ENCODE measurements around the gene RFC1.
"Not testable (repeated sequence)": the region's sequence is repeated elsewhere in the genome, so short reads cannot be mapped to it uniquely, and the experiment has no call there.

The RFC1 gene

GRCh38 chr4:39365830-39366771, at the start of gene RFC1:
Gene RFC1 (minus strand): TSS chr4:39366362. CDS start chr4:39366241, 121 bp downstream.
- Histone ChIP-seq H3K9ac (peak within 1 kb of the TSS; percentile 82), H3K4me1 (ENCODE audit: low read depth, poor library complexity, severe bottlenecking) (peaks cover 19% of the 10 kb centered on the region), H3K4me3 (IDR thresholded peaks at IDR 0.05; ENCODE audit: insufficient read depth, low read depth, low read length) (peak within 1 kb of the TSS; percentile 63), H3K4me2 (peak within 1 kb of the TSS; percentile 92), H3K27ac (peak within 1 kb of the TSS; percentile 68), H2AFZ (ENCODE audit: low read depth) (peak within 1 kb of the TSS; percentile 92), H4K20me1 (ENCODE audit: insufficient read depth) (no peaks in the 10 kb centered on the region; the same call in 1 of the 2 replicates), H3K36me3 (ENCODE audit: insufficient read depth) (no peaks in the 10 kb centered on the region), H3K79me2 (ENCODE audit: insufficient read depth, low read depth) (peaks cover 50% of the 10 kb centered on the region), H3K27me3 (ENCODE audit: insufficient read depth, low read depth) (no peaks in the 10 kb centered on the region)
- TF ChIP-seq CTCF (conservative IDR thresholded peaks at IDR 0.05; ENCODE audit: low read depth, low read length), result no peak

DNA sequence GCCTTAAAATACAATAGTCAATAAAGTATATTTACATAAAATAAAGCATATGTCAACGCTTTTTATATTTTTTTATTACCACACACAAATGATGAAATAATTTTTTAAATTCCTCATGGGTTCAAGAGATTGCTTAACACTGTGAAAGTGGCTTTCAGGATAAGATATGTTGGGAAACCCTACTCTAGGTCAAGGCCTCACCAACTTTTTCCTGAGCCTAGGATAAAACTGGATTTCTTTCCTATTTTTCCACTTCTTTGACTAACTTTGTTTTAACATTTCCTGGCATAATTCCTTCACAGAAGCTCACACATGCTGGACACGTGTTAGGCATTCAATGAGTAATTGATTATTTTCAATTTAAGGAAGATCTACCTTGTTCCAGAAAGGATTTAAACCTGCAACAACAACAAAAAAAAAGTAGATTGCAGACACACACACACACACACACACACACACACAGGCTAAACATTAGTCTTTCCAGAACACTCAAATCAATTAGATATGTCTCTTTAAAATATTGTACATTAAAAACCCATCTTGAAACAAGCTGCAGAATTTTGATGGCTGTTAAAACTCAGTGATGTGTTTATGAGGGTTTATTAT, 49.6 kb upstream of the RFC1 start:
- H3K4me3 ChIP-seq (IDR thresholded peaks at IDR 0.05; ENCODE audit: insufficient read depth, low read depth, low read length), result no peak overlapping the region
- no peak for TF ChIP-seq CTCF (conservative IDR thresholded peaks at IDR 0.05; ENCODE audit: low read depth, low read length)
- no peaks in the 10 kb centered on the region for H3K27me3 ChIP-seq (ENCODE audit: insufficient read depth, low read depth)
- H3K36me3 ChIP-seq (ENCODE audit: insufficient read depth), result no peaks in the 10 kb centered on the region
- no peaks in the 10 kb centered on the region for H3K79me2 ChIP-seq (ENCODE audit: insufficient read depth, low read depth)
- no peak overlapping the region for H3K27ac ChIP-seq
- no peaks in the 10 kb centered on the region for H4K20me1 ChIP-seq (ENCODE audit: insufficient read depth)
- H3K4me1 ChIP-seq (ENCODE audit: low read depth, poor library complexity, severe bottlenecking), result no peaks in the 10 kb centered on the region
- H2AFZ ChIP-seq (ENCODE audit: low read depth), result no peak overlapping the region
- H3K4me2 ChIP-seq, result no peak overlapping the region
- H3K9ac ChIP-seq, result no peak overlapping the region

DNA sequence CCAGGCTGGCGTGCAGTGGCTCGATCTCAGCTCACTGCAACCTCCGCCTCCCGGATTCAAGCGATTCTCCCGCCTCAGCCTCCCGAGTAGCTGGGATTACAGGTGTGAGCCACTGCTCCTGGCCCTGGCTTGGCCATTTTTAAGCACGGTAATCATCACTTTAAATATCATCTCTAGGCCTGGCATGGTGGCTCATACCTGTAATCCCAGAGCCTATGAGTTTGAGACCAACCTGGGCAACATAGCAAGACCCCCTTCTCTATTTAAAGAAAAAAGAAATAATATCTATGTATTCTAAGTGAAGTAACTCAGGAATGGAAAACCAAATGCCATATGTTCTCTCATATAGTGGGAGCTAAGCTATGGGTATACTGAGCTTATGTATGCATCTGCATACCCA, 45.4 kb upstream of the RFC1 start:
- not testable (repeated sequence) for H3K27me3 ChIP-seq (ENCODE audit: insufficient read depth, low read depth); H3K4me2 ChIP-seq; H3K79me2 ChIP-seq (ENCODE audit: insufficient read depth, low read depth); H3K27ac ChIP-seq; H4K20me1 ChIP-seq (ENCODE audit: insufficient read depth); H2AFZ ChIP-seq (ENCODE audit: low read depth); H3K4me1 ChIP-seq (ENCODE audit: low read depth, poor library complexity, severe bottlenecking); H3K4me3 ChIP-seq (IDR thresholded peaks at IDR 0.05; ENCODE audit: insufficient read depth, low read depth, low read length); H3K9ac ChIP-seq; H3K36me3 ChIP-seq (ENCODE audit: insufficient read depth)

GRCh38 chr4:39410415-39410814, 44.3 kb upstream of the RFC1 start:
- Histone ChIP-seq H4K20me1 (ENCODE audit: insufficient read depth) (no peaks in the 10 kb centered on the region), H2AFZ (ENCODE audit: low read depth) (no peak overlapping the region)

More at GRCh38 chr4:39410415-39410814, 44.3 kb upstream of the RFC1 start:
- Histone ChIP-seq H3K4me3 (IDR thresholded peaks at IDR 0.05; ENCODE audit: insufficient read depth, low read depth, low read length) (no peak overlapping the region), H3K27me3 (ENCODE audit: insufficient read depth, low read depth) (no peaks in the 10 kb centered on the region), H3K36me3 (ENCODE audit: insufficient read depth) (no peaks in the 10 kb centered on the region), H3K4me1 (ENCODE audit: low read depth, poor library complexity, severe bottlenecking) (no peaks in the 10 kb centered on the region), H3K27ac (no peak overlapping the region), H3K79me2 (ENCODE audit: insufficient read depth, low read depth) (no peaks in the 10 kb centered on the region), H3K9ac (no peak overlapping the region), H3K4me2 (no peak overlapping the region)
- no peak for TF ChIP-seq CTCF (conservative IDR thresholded peaks at IDR 0.05; ENCODE audit: low read depth, low read length)
